Measurements from ENCODE around the gene RALGAPA1.
"Not testable (repeated sequence)": the region's sequence is repeated elsewhere in the genome, so short reads cannot be mapped to it uniquely, and the experiment has no call there.

The RALGAPA1 gene

DNA sequence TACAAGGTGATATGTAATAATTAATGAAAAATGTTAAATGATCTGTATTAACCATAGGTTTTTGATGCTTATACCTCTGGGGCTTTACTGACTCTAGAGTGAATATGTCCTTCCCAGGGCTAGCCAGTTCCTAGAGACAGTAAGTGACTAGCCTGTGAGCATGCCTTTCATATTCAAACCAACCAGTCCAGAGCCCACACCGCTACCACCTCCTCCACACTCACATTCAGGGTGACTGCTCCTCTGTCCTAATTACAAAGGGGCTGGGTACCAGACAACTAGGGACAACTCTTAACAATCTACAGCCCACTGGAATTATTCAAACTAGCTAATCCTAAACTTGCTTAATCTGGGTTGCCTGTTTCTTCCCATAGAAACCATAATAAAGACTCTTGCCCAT lies 49.0 kb downstream of the RALGAPA1 start:
- no peak for DNase-seq

DNA sequence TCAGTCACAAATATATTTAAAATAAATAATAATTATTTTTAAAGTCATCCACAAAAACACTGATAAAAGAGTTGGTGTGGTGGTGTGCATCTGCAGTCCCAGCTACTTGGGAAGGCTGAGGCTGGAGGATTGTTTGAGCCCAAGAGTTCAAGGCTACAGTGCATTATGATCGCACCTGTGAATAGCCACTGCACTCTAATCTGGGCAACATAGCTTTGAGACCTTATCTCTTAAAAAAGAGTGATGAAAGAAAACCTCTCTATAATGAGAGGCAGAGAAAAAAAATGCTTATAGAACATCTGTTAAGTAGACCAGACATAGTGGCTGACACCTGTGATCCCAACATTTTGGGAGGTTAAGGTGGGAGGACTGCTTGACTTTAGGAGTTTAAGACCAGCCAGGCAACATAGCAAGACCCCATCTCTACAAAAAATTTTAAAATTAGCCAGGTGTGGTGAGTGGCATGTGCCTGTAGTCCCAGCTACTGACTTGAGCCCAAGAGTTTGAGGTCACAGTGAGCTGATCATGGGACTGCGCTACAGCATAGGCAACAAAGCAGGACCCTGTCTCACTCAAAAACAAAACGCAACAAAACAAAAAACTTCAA lies 50.5 kb downstream of the RALGAPA1 start:
- DNase-seq: no peak

DNA sequence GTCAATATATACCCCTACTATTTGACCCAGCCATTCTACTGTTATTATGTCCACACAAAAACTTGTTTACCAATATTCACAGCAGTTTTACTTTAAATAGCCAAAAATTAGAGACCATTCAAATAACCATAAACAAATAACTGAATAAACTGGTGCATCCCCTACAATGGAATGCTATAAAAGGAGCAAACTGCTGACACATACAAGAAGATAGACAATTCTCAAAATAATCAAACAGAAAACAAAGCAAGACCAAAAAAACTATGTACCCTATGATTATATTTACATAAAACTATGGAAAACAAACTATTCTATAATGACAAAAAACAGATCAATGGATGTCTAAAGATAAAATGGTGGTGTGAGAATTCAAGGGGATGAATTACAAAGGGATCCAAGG lies 54.4 kb downstream of the RALGAPA1 start:
- DNase-seq: no peak

DNA sequence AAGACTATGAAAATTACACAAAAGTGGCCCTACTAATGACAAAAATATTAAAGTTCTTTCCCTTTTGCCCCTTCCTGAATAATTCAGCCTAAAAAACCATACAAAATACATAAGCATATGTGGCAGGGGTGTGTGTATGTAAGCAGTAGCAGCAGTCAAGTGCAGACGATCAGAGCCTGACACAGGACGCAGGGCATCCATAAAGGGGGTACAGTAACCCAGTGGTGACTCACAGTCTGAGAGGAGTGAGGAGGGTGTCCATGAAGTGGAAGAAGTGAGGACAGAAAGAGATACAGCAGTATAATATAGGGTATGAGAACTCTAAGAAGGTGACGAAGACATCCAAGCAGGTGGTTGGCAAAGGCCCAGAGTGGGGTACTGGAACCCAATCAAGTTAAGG lies 56.7 kb downstream of the RALGAPA1 start:
- no peak for DNase-seq

DNA sequence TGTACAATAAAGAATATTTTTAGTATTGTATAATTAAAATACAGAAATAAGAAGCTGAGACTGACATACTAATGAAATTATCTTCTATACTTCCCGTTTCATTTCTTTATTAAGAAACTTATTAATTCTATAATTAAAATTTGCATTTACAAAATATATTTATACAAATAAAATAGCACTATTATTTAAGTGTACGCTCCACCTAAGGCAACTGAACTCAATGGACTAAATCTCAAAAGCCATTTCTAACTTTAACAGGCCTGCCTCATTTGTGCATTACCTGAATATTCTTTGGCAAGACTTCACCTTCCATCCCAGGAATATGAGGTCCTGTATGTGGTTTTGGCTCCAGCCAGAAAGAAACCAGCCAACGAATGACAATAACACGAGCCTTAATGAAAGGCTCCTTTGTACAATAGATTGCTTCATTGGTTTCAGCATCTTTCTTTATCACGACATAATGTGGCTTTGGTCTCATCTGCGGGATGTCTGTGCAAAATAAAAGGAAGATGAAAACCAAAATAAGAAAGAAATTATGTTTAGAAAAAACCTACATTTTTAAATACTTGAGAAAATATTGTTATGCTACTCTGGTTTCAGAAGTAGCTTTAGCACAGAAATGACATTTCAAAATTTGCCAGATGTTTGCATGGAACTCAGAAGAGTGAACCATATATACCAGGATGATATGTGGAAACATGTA lies 58.7 kb downstream of the RALGAPA1 start:
- no peak for DNase-seq

DNA sequence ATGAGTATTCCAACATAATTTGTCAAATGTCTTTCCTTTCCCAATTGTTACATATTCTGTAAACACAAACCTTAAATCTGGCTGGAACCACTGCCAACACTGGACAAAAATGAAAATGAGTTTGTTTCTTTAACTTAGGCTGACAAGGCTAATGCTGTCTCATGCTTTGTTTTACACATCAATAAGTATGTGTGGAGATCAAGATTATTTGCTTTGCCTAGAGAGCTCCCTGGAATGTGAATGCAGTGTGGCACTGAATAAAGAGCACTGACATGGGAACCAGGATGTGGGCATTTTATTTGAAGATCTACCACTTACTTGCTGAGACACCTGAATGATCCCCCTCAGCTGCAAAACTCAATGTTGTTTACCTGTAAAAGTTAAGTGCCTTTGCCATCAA lies 61.7 kb downstream of the RALGAPA1 start:
- no peak for DNase-seq

GRCh38 chr14:35742442-35742841 lies 66.7 kb downstream of the RALGAPA1 start:
- DNase-seq: no peak

GRCh38 chr14:35742032-35742371 lies 67.1 kb downstream of the RALGAPA1 start:
- no peak for DNase-seq

DNA sequence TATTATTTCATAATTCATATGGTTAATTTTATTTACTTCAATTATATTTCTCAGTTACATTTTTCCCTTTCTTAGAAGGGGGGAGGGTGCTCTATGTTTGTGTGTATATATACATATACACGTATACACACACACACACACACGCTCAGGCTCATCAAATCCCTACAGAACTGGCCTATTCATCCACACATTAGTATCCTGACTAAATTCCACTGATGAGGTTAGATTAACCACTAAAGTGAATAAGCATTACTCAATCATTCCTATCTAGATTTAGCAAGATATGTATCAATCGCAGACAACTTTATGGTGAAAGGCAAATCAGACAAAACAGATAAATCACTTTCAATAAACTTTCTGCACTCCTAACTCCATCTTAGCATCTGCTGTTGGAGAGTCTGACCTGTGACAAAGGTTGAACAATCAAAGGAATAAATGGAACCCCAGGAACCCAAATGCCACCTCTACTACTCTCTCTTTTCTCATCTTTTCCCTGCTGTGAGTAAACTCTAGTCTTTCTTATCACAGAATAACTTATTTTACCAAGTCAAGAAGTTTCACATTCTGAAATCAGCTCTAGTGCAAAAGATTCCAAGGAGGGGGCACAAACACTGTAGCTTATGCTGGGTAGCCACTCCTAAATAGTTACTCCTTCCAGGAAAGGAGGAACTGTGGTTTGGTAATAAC lies 67.6 kb downstream of the RALGAPA1 start:
- no peak for DNase-seq

DNA sequence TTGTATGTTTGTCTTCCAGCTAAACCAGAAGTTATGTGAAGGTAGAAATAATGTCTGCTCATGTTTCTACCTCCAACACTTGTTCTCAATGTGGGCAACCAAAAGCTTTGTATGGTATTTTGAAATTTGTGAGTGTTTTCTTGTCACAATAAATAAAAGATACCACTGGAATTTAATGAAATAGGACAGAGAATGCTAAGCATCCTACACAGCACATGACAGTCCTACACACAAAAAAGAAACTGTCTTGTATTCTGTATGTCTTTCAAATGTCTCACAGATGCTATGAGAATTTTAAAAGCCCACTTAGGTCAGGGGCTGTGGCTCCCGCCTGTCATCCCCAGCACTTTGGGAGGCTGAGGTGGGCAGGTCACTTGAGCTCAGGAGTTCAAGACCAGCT lies 68.9 kb downstream of the RALGAPA1 start:
- DNase-seq: no peak

- DNase-seq: not testable (repeated sequence)
Measured at GRCh38 chr14:35735163-35735562, 73.9 kb downstream of the RALGAPA1 start.

- DNase-seq: not testable (repeated sequence)
Measured at GRCh38 chr14:35733510-35733909, 75.6 kb downstream of the RALGAPA1 start.

DNA sequence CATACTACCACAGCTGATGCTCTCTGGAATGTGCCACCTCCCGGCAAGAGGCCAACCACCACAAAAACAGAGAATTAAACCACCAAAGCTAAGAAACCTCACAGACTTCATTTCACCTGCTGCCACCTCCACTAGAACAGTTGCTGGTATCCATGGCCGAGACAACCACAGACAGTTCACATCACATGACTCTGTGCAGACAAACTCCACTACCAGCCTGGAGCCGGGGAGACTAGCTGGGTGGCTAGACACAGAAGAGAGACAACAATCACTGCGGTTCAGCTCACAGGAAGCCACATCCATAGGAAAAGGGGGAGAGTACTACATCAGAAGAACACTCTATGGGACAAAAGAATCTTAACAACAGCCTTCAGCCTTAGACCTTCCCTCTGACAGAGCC lies 78.2 kb downstream of the RALGAPA1 start:
- DNase-seq: no peak

DNA sequence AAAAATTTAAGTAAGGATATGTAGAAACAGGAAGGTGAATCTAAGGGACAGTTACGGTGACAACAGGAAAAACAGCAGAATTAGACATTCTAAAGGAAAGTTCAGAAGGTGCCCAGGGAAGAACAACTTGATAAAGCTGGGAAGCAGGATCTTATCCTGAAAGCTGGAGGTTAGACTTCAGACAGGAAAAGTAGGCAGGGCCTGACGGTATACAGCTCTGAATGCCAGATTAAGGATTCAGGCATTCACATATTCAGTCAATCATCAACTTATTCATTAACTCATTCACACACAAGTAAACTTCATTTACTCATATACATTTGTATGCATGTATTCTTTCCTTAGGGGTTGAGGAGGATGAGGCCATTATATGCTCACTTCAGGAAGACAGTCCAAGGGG lies 81.3 kb downstream of the RALGAPA1 start:
- DNase-seq: no peak

DNA sequence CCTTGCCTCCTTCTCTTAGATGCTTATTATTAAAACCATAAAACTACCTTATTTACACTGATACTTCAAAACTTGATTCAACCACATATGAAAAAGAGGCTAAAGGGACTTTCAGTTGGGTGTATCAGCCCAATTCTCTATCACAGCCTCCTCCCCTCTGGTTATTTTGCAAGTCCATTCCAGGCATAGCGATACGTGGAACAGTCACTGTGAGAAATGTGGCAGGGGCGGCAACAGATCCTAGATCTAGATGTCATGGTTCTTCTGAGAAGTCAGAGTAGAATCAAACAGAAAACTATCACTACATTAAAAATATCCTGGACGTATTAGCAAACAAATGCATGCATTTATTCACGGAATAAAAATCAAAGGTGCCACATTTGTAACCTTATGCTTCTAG lies 83.2 kb downstream of the RALGAPA1 start:
- DNase-seq: no peak

DNA sequence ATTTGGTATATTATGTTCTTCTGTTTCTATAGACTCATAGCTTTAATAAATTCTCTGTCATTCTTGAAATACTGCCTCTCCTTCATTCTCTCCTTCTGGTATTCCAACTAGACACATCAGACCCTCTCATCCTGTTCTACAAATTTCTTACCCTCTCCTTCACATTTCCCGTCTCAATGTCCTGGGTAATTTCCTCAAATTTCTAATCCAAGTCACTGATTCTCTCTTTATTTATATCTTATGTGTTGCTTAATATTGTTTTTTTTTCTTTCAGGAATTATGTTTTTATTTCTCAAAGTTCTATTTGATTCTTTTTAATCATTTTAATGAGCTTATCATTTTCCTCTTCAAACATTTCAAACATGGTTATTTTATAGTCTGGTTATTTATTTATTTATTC lies 94.0 kb downstream of the RALGAPA1 start:
- no peak for DNase-seq

DNA sequence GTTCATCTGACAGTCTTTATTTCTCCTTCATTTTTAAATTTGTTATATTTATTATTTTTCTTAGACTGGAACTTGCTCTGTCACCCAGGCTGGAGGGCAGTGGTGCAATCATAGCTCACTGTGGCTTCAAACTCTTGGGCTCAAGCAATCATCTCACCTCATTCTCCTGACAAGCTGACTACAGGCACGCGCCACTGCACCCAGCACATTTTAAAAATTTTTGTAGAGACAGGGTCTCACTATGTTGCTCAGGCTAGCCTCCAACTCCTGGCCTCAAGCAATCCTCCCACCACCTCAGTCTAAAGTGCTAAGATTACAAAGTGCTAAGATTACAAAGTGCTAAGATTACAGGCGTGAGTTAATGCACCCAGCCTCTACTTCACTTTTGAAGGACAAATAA lies 96.6 kb downstream of the RALGAPA1 start:
- no peak for DNase-seq

DNA sequence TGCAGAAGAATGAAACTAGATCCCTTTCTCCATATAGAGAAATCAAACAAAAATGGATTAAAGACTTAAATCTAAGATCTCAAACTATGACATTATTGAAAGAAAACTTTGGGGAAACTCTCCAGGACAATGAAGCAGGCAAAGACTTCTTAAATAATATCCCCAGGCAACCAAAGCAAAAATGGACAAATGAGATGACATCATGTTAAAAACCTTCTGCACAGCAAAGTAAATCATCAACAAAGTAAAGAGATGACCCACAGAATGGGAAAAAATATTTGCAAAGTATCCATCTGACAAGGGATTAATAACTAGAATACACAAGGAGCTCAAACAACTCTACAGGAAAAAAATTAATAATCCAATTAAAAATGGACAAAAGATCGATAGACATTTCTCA lies 101.0 kb downstream of the RALGAPA1 start:
- no peak for DNase-seq

GRCh38 chr14:35705636-35706035 lies 103.5 kb downstream of the RALGAPA1 start:
- no peak for DNase-seq

DNA sequence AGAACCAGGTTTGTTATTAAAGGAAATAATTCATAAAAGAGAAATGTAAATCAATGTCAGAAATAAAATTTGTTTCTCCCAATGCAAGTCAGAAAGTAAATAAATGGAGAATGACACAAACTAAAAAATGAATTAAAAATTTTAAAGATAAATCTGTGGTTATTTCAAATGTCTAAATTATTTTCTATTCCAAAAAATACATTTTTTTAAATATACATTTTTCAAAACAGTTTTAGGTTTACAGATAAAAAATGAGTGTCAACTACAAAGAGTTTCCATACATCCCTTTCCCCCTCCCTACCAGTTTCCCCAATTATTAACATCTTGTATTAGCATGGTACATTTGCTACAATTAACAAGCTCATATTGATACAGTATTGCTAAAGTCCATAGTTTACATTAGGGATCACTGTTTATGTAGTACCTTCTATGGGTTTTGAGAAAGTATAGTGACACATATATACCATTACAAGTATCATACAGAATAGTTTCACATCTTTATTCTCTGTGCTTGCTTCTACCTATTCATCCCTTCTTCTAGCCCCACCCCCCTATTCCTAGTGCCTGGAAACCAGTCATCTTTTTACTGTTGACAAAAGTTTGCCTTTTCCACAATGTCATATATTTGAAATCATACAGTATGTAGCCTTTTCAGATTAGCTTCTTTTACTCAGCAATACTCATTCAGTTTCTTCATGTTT lies 104.2 kb downstream of the RALGAPA1 start:
- DNase-seq: no peak

- no peak for DNase-seq
Measured at GRCh38 chr14:35701531-35701930, 107.6 kb downstream of the RALGAPA1 start.

GRCh38 chr14:35699791-35700444 lies 109.2 kb downstream of the RALGAPA1 start:
- no peak for DNase-seq

GRCh38 chr14:35696575-35696974 lies 112.5 kb downstream of the RALGAPA1 start:
- DNase-seq: no peak

Measured in NCI-H2081 (cell line).